HepG2 (cell line): ENCODE data around the gene ACP5. TPM values are rescaled to one million over a fixed set of nuclear protein-coding genes. Genes with fewer than 3 reads are reported as not detected.
"Not testable (repeated sequence)": the region's sequence is repeated elsewhere in the genome, so short reads cannot be mapped to it uniquely, and the experiment has no call there.

Experiments used
- ATAC-seq: fragments of 200-7000 bp; cut with Tn5 transposase; 3 replicates; pipeline ENCODE4 v1.9.1; 2020; ENCODE audit warnings: mild to moderate bottlenecking, moderate library complexity
- BruUV-seq: library from RNA; stranded (reverse); fragments of 400-500 nt; replicated peaks from 2 replicates; lab custom pipeline; 2021; lab: Mats Ljungman, UMichigan
- CTCF ChIA-PET: fragments of 300-600 bp; formaldehyde crosslinking; extraction: SDS; loops from one replicate; lab custom pipeline; 2021; ENCODE audit warnings: low total read pairs, inconsistent platforms, low intra/inter-chr PET ratio; lab: Yijun Ruan, JAX
- POLR2A ChIA-PET: fragments of 350-600 bp; sonication (Branson Sonifier 250); formaldehyde crosslinking; loops from one replicate; lab custom pipeline; 2020; ENCODE audit warnings: antibody characterized with exemption, inconsistent platforms; lab: Yijun Ruan, JAX
- DNase-seq: peaks from one replicate; pipeline ENCODE4 v3.0.0-alpha.2; 2015; ENCODE audit warnings: low spot score
- FAIRE-seq: peaks from 3 replicates; lab custom pipeline; 2011; peaks lifted over from hg19 to GRCh38; lab: Jason Lieb, UNC
- H2AFZ ChIP-seq: one replicate; pipeline ENCODE4 v1.6.1; 2011; ENCODE audit warnings: low read length, inconsistent platforms
- H3K27ac ChIP-seq: fragments of 300-600 bp; 3 replicates; pipeline ENCODE4 v1.8.0; 2011; ENCODE audit warnings: mixed run types, mild to moderate bottlenecking, mixed read lengths, low read length, inconsistent platforms; ENCODE audit not compliant: insufficient read depth; ENCODE audit errors: extremely low read length
- H3K27me3 ChIP-seq, 2 experiments: fragments of 200-600 bp in 1 of 2; 2 replicates in 1 of 2; 3 replicates in 1 of 2; pipeline versions ENCODE4 v1.6.0 to v1.8.0; 2011; ENCODE audit warnings: low read length in 2 of 2, mild to moderate bottlenecking in 2 of 2, moderate library complexity in 2 of 2, inconsistent platforms in 1 of 2; ENCODE audit not compliant: insufficient read depth in 2 of 2, control insufficient read depth in 1 of 2
- H3K36me3 ChIP-seq, 2 experiments: fragments of 200-600 bp in 1 of 2; replicated peaks in 1 of 2; 2 replicates in 1 of 2; 3 replicates in 1 of 2; pipeline versions ENCODE4 v1.5.1 to v1.8.0; 2011; ENCODE audit warnings: low read length in 2 of 2, inconsistent platforms in 1 of 2; ENCODE audit not compliant: insufficient read depth in 2 of 2, control insufficient read depth in 1 of 2
- H3K4me1 ChIP-seq: 2 replicates; pipeline ENCODE4 v1.5.1; 2012; ENCODE audit warnings: low read length, inconsistent platforms; ENCODE audit not compliant: insufficient read depth
- H3K4me2 ChIP-seq: 2 replicates; pipeline ENCODE4 v1.6.0; 2011; ENCODE audit warnings: low read depth, low read length, inconsistent platforms
- H3K4me3 ChIP-seq, 3 experiments: fragments of 200-600 bp in 1 of 3; sonication (generic), shearing (Covaris generic) in 1 of 3; replicated peaks in 1 of 3; 2 replicates each; pipeline ENCODE4 v1.5.1; 2011 to 2016; ENCODE audit warnings: low read length in 3 of 3, inconsistent platforms in 2 of 3, low read depth in 2 of 3, mild to moderate bottlenecking in 2 of 3, control low read depth in 1 of 3, mixed read lengths in 1 of 3; ENCODE audit not compliant: insufficient read depth in 1 of 3
- H3K79me2 ChIP-seq: one replicate; pipeline ENCODE4 v1.6.1; 2011; ENCODE audit warnings: low read length, inconsistent platforms; ENCODE audit not compliant: insufficient read depth
- H3K9ac ChIP-seq: 2 replicates; pipeline ENCODE4 v1.6.0; 2011; ENCODE audit warnings: mild to moderate bottlenecking, low read depth, low read length, inconsistent platforms; ENCODE audit not compliant: insufficient read depth
- H3K9me3 ChIP-seq: 2 replicates; pipeline ENCODE4 v1.5.1; 2012; ENCODE audit warnings: mild to moderate bottlenecking, low read length
- H4K20me1 ChIP-seq: 2 replicates; pipeline ENCODE4 v1.6.0; 2011; ENCODE audit warnings: inconsistent platforms, mild to moderate bottlenecking, low read length, moderate library complexity; ENCODE audit not compliant: insufficient read depth
- ARID2 ChIP-seq: sonication (generic); formaldehyde crosslinking; IDR thresholded peaks from 2 replicates; pipeline ENCODE4 v1.8.1; 2022; ENCODE audit warnings: mild to moderate bottlenecking, missing genetic modification reagents, borderline replicate concordance
- FOXA3 ChIP-seq: IDR thresholded peaks from 2 replicates; pipeline ENCODE4 v1.6.1; 2016; ENCODE audit warnings: missing genetic modification reagents, missing compliant biosample characterization
- WGBS: methylation state at CpG from one replicate; pipeline ENCODE4 v1.1.6; 2017; ENCODE audit warnings: low lambda C conversion rate; 5-methylcytosine and 5-hydroxymethylcytosine counted together
- in situ Hi-C: cut with HindIII; loops from 2 replicates; pipeline ENCODE4 v1.10.0; 2017; ENCODE audit warnings: low pct_unique_long_range_greater_than_20kb; ENCODE audit not compliant: extremely low pct_ligation_motif_present
- intact Hi-C: fragments of 100-400 bp; cut with micrococcal nuclease; formaldehyde crosslinking; loops from one replicate; pipeline ENCODE4 v1.10.0; 2022; ENCODE audit not compliant: unreplicated experiment
- polyA plus RNA-seq, 8 experiments: library from polyadenylated mRNA; depleted of rRNA in 3 of 8; stranded (reverse) in 7 of 8; unstranded in 1 of 8; fragments of >200 nt; fragmentation: Illumina TruSeq in 4 of 8; extraction: Trizol in 4 of 8; gene quantifications; 2 replicates each; pipeline versions ENCODE4 v1.2.1 to v1.2.3, GENCODE V29; 2011 to 2016; ENCODE audit warnings: low read depth in 4 of 8, missing spikeins in 1 of 8, mixed read lengths in 1 of 8; ENCODE audit not compliant: insufficient read depth in 1 of 8
- total RNA-seq, 5 experiments: library from RNA; depleted of rRNA; stranded (reverse); fragments of >200 nt; fragmentation: Illumina TruSeq; extraction: Trizol; gene quantifications; 2 replicates each; pipeline ENCODE4 v1.2.3, GENCODE V29; 2016; ENCODE audit warnings: low read depth in 1 of 5
- TF ChIP-seq, protein P1 (sequence below): sonication (generic); formaldehyde crosslinking; IDR thresholded peaks from 2 replicates; pipeline ENCODE4 v1.4.0; 2020; ENCODE audit warnings: missing genetic modification reagents

The ACP5 gene
- total and polyA plus RNA-seq, 2 of the 13 experiments (the other 11 are each of a cell fraction or from before 2014, with no cell fraction given): 1.3 to 6.7 TPM

DNA sequence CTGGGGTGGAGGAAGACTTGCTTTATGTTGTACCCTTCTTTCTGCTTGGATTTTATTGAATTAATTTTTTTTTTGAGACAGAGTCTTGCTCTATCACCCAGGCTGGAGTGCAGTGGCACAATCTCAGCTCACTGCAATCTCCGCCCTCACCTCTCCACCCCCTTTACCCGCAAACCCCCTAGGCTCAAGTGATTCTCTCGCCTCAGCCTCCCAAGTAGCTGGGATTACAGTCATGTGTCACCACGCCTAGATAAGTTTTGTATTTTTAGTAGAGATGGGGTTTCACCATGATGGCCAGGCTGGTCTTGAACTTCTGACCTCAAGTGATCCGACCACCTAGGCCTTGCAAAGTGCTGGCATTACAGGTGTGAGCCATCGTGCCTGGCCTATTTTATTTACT, 4.1 kb downstream of the ACP5 start:
- H3K4me1 ChIP-seq: peaks cover 11% of the 10 kb centered on the region
- H3K27me3 ChIP-seq, intact Hi-C loops, FAIRE-seq, in situ Hi-C loops, H2AFZ ChIP-seq, BruUV-seq, H3K9me3 ChIP-seq, H4K20me1 ChIP-seq, H3K79me2 ChIP-seq, H3K27ac ChIP-seq, H3K4me2 ChIP-seq, H3K4me3 ChIP-seq, ATAC-seq, CTCF ChIA-PET, H3K36me3 ChIP-seq, H3K9ac ChIP-seq, DNase-seq: not testable (repeated sequence)
- POLR2A ChIA-PET: interaction anchor here (0.9 to 1.8 kb wide), 3 partner anchors 13 to 24 kb away, joined by 3 to 6 read pairs (median 3); partner anchors contain the start of genes ELOF1 and ZNF627
- WGBS: 76% methylated on average over 6 of the region's 6 CpGs

GRCh38 chr19:11570039-11570462, 7.4 kb downstream of the ACP5 start:
- Histone ChIP-seq H3K27me3 (no peaks in the 10 kb centered on the region), H3K36me3 (no peaks in the 10 kb centered on the region), H3K4me2 (no peak overlapping the region), H3K79me2 (no peaks in the 10 kb centered on the region), H3K9me3 (no peaks in the 10 kb centered on the region), H3K9ac (no peak overlapping the region), H2AFZ (no peak overlapping the region), H3K27ac (no peak overlapping the region), H3K4me1 (no peaks in the 10 kb centered on the region), H3K4me3 (no peak overlapping the region), H4K20me1 (no peaks in the 10 kb centered on the region)
- in situ Hi-C loops (no loop called here), intact Hi-C loops (no loop called here)
- POLR2A ChIA-PET: interaction anchor here (0.7 kb wide), 1 partner anchor 11 kb away, joined by 3 read pairs; no protein-coding TSS in a partner anchor
- no peak for DNase-seq
- no peak for FAIRE-seq
- CTCF ChIA-PET: no interaction called here
- ATAC-seq: no peak
- TF ChIP-seq FOXA3 (CRISPR knock-in tag): peak; percentile 10; the same call in 1 of the 2 replicates
- no peak for TF ChIP-seq ARID2 (CRISPR knock-in tag)
- TF ChIP-seq, protein P1, sequence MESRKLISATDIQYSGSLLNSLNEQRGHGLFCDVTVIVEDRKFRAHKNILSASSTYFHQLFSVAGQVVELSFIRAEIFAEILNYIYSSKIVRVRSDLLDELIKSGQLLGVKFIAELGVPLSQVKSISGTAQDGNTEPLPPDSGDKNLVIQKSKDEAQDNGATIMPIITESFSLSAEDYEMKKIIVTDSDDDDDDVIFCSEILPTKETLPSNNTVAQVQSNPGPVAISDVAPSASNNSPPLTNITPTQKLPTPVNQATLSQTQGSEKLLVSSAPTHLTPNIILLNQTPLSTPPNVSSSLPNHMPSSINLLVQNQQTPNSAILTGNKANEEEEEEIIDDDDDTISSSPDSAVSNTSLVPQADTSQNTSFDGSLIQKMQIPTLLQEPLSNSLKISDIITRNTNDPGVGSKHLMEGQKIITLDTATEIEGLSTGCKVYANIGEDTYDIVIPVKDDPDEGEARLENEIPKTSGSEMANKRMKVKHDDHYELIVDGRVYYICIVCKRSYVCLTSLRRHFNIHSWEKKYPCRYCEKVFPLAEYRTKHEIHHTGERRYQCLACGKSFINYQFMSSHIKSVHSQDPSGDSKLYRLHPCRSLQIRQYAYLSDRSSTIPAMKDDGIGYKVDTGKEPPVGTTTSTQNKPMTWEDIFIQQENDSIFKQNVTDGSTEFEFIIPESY (CRISPR knock-in tag): peak; percentile 90
- WGBS: 69% methylated on average over 5 of the region's 5 CpGs
- BruUV-seq: no TSS peak
